ENCODE measurements around the gene FOXP4.

- no peak for TF ChIP-seq MXI1 (IDR thresholded peaks at IDR 0.05; ENCODE audit: low read depth, low read length)
- no peak for TF ChIP-seq CTCF (IDR thresholded peaks at IDR 0.05)
- TF ChIP-seq JUND (IDR thresholded peaks at IDR 0.05): no peak
- no peak for TF ChIP-seq EP300 (IDR thresholded peaks at IDR 0.05; ENCODE audit: borderline replicate concordance in 1 of 2, low read depth in 1 of 2, low read length in 1 of 2)
- TF ChIP-seq SMC3 (IDR thresholded peaks at IDR 0.05; ENCODE audit: low read depth, low read length): no peak
- TF ChIP-seq ELF1 (IDR thresholded peaks at IDR 0.05): no peak
- no peak for TF ChIP-seq USF1 (IDR thresholded peaks at IDR 0.05; ENCODE audit: borderline replicate concordance, low read depth)
- no peak for TF ChIP-seq EZH2phosphoT487 (IDR thresholded peaks at IDR 0.05; ENCODE audit: borderline replicate concordance, low read depth)
- no peak for TF ChIP-seq POLR2AphosphoS5 (IDR thresholded peaks at IDR 0.05; ENCODE audit: low read depth, low read length)
- TF ChIP-seq USF2 (IDR thresholded peaks at IDR 0.05; ENCODE audit: borderline replicate concordance, low read depth, low read length): no peak
- no peak for TF ChIP-seq YY1 (IDR thresholded peaks at IDR 0.05; ENCODE audit: low read depth)
- TF ChIP-seq, protein P1, sequence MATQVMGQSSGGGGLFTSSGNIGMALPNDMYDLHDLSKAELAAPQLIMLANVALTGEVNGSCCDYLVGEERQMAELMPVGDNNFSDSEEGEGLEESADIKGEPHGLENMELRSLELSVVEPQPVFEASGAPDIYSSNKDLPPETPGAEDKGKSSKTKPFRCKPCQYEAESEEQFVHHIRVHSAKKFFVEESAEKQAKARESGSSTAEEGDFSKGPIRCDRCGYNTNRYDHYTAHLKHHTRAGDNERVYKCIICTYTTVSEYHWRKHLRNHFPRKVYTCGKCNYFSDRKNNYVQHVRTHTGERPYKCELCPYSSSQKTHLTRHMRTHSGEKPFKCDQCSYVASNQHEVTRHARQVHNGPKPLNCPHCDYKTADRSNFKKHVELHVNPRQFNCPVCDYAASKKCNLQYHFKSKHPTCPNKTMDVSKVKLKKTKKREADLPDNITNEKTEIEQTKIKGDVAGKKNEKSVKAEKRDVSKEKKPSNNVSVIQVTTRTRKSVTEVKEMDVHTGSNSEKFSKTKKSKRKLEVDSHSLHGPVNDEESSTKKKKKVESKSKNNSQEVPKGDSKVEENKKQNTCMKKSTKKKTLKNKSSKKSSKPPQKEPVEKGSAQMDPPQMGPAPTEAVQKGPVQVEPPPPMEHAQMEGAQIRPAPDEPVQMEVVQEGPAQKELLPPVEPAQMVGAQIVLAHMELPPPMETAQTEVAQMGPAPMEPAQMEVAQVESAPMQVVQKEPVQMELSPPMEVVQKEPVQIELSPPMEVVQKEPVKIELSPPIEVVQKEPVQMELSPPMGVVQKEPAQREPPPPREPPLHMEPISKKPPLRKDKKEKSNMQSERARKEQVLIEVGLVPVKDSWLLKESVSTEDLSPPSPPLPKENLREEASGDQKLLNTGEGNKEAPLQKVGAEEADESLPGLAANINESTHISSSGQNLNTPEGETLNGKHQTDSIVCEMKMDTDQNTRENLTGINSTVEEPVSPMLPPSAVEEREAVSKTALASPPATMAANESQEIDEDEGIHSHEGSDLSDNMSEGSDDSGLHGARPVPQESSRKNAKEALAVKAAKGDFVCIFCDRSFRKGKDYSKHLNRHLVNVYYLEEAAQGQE (IDR thresholded peaks at IDR 0.05; ENCODE audit: low read depth, low read length): no peak
Measured at GRCh38 chr6:41586252-41587007, 40.2 kb downstream of the FOXP4 start.
